PC-9 (cell line): ENCODE data around the gene ZNF385B. TPM values are rescaled to one million over a fixed set of nuclear protein-coding genes. Genes with fewer than 3 reads are reported as not detected.

Experiments used
- BruUV-seq: library from RNA; stranded (reverse); fragments of 400-500 nt; replicated peaks from 2 replicates; lab custom pipeline; 2021; lab: Mats Ljungman, UMichigan
- CTCF ChIA-PET: fragments of 300-600 bp; sonication (Branson Sonifier 250); formaldehyde crosslinking; loops from one replicate; lab custom pipeline; 2022; ENCODE audit warnings: antibody characterized with exemption; lab: Charles Lee
- POLR2A ChIA-PET: fragments of 300-600 bp; sonication (Branson Sonifier 250); formaldehyde crosslinking; loops from one replicate; lab custom pipeline; 2022; ENCODE audit warnings: antibody characterized with exemption; ENCODE audit not compliant: unreplicated experiment; lab: Charles Lee
- DNase-seq, 2 experiments: peaks; one replicate each; pipeline versions ENCODE4 v3.0.0 to v3.0.0-alpha.2; 2015 to 2022; ENCODE audit warnings: mixed read lengths in 1 of 2
- H2AFZ ChIP-seq: fragments of 200-600 bp; sonication (generic); 2 replicates; pipeline ENCODE4 v1.8.1; 2017; ENCODE audit warnings: antibody characterized with exemption
- H3F3A ChIP-seq: fragments of 200-600 bp; sonication (generic); 2 replicates; pipeline ENCODE4 v1.8.1; 2017; ENCODE audit warnings: antibody characterized with exemption, mild to moderate bottlenecking, low read depth; ENCODE audit not compliant: insufficient read depth
- H3K27ac ChIP-seq: fragments of 200-600 bp; sonication (generic); 2 replicates; pipeline ENCODE4 v1.6.1; 2016; ENCODE audit warnings: mixed run types
- H3K27me3 ChIP-seq: fragments of 200-600 bp; sonication (generic); 2 replicates; pipeline ENCODE4 v1.6.1; 2016; ENCODE audit warnings: low read depth, mixed run types; ENCODE audit not compliant: insufficient read depth
- H3K36me3 ChIP-seq: fragments of 200-600 bp; sonication (generic); 2 replicates; pipeline ENCODE4 v1.6.1; 2016; ENCODE audit warnings: low read depth, mixed run types
- H3K4me1 ChIP-seq: fragments of 200-600 bp; sonication (generic); replicated peaks from 2 replicates; pipeline ENCODE4 v1.6.1; 2016; ENCODE audit warnings: mixed run types; ENCODE audit not compliant: insufficient read depth
- H3K4me2 ChIP-seq: fragments of 200-600 bp; sonication (generic); 2 replicates; pipeline ENCODE4 v1.6.1; 2017; ENCODE audit warnings: mixed run types
- H3K4me3 ChIP-seq: fragments of 200-600 bp; sonication (generic); 2 replicates; pipeline ENCODE4 v1.6.1; 2016; ENCODE audit warnings: mixed run types
- H3K79me2 ChIP-seq: fragments of 200-600 bp; sonication (generic); 2 replicates; pipeline ENCODE4 v1.6.1; 2017; ENCODE audit warnings: low read depth, mixed run types
- H3K9me2 ChIP-seq: fragments of 200-600 bp; sonication (generic); 2 replicates; pipeline ENCODE4 v1.8.1; 2017; ENCODE audit warnings: mild to moderate bottlenecking; ENCODE audit not compliant: insufficient read depth
- H3K9me3 ChIP-seq: fragments of 200-600 bp; sonication (generic); 2 replicates; pipeline ENCODE4 v1.8.1; 2016; ENCODE audit warnings: low read depth; ENCODE audit not compliant: insufficient read depth
- H4K20me1 ChIP-seq: fragments of 200-600 bp; sonication (generic); 2 replicates; pipeline ENCODE4 v1.8.1; 2017; ENCODE audit not compliant: insufficient read depth
- CTCF ChIP-seq: fragments of 200-600 bp; sonication (generic); conservative IDR thresholded peaks from 2 replicates; pipeline ENCODE4 v1.6.1; 2017; ENCODE audit warnings: mixed run types, antibody characterized with exemption, mild to moderate bottlenecking, moderate library complexity
- EZH2 ChIP-seq: fragments of 200-600 bp; sonication (generic); IDR thresholded peaks from 2 replicates; pipeline ENCODE4 v1.8.0; 2017; ENCODE audit warnings: antibody characterized with exemption, low read depth
- intact Hi-C: fragments of 100-400 bp; cut with micrococcal nuclease; formaldehyde crosslinking; loops from one replicate; pipeline ENCODE4 v1.10.0; 2022; ENCODE audit not compliant: unreplicated experiment
- total RNA-seq: library from RNA; stranded (reverse); gene quantifications from 2 replicates; pipeline ENCODE4 v1.2.3, GENCODE V29; 2021

Gene ZNF385B
- total RNA-seq, 1 experiment from 2014 or later = 4.1 TPM

- no peaks in the 10 kb centered on the region for H3F3A ChIP-seq
- H3K27ac ChIP-seq = no peak overlapping the region
- no peak overlapping the region for H2AFZ ChIP-seq
- no peak for DNase-seq
- no peaks in the 10 kb centered on the region for H3K4me1 ChIP-seq
- ChIA-PET CTCF (no interaction called here), POLR2A (interaction anchor here (0.7 kb wide), 1 partner anchor 213 kb away, joined by 6 read pairs; no protein-coding TSS in a partner anchor)
- no peaks in the 10 kb centered on the region for H3K27me3 ChIP-seq
- BruUV-seq = no TSS peak
- TF ChIP-seq CTCF (no peak), EZH2 (no peak)
- no peak overlapping the region for H3K4me2 ChIP-seq
- no peak overlapping the region for H3K4me3 ChIP-seq
- intact Hi-C loops = no loop called here
- no peaks in the 10 kb centered on the region for H3K9me3 ChIP-seq
- H3K9me2 ChIP-seq = 0 out of 2 replicates have a peak, but pooled peaks cover 6% of the 10 kb centered on the region
- H3K36me3 ChIP-seq = no peaks in the 10 kb centered on the region
- no peaks in the 10 kb centered on the region for H3K79me2 ChIP-seq
- H4K20me1 ChIP-seq = no peaks in the 10 kb centered on the region
These were observed 205.8 kb downstream of the ZNF385B start for GRCh38 chr2:179655627-179656026.

- Histone ChIP-seq H3K27me3 (no peaks in the 10 kb centered on the region), H3K9me2 (0 out of 2 replicates have a peak, but pooled peaks cover 6% of the 10 kb centered on the region), H2AFZ (no peak overlapping the region), H3K4me2 (no peak overlapping the region), H3K27ac (no peak overlapping the region), H3K79me2 (no peaks in the 10 kb centered on the region), H3F3A (no peaks in the 10 kb centered on the region), H3K36me3 (no peaks in the 10 kb centered on the region), H3K9me3 (no peaks in the 10 kb centered on the region), H3K4me1 (no peaks in the 10 kb centered on the region), H4K20me1 (no peaks in the 10 kb centered on the region), H3K4me3 (no peak overlapping the region)
- intact Hi-C loops = no loop called here
- no peak for DNase-seq
- TF ChIP-seq EZH2 (no peak), CTCF (no peak)
- ChIA-PET CTCF (no interaction called here), POLR2A (no interaction called here)
- no TSS peak for BruUV-seq
These were observed 206.6 kb downstream of the ZNF385B start for GRCh38 chr2:179654806-179655205.

GRCh38 chr2:179652296-179652695 lies 209.1 kb downstream of the ZNF385B start:
- Histone ChIP-seq H3K9me2 (0 out of 2 replicates have a peak, but pooled peaks cover 6% of the 10 kb centered on the region), H3K4me3 (no peak overlapping the region), H3K27me3 (no peaks in the 10 kb centered on the region), H3K9me3 (no peaks in the 10 kb centered on the region), H3K4me1 (no peaks in the 10 kb centered on the region), H2AFZ (no peak overlapping the region), H3K27ac (no peak overlapping the region), H3K4me2 (no peak overlapping the region), H3F3A (no peaks in the 10 kb centered on the region), H3K36me3 (no peaks in the 10 kb centered on the region), H3K79me2 (no peaks in the 10 kb centered on the region), H4K20me1 (no peaks in the 10 kb centered on the region)
- no TSS peak for BruUV-seq
- TF ChIP-seq CTCF (no peak), EZH2 (no peak)
- intact Hi-C loops = no loop called here
- DNase-seq = no peak
- CTCF ChIA-PET = no interaction called here
- POLR2A ChIA-PET = interaction anchor here (0.7 kb wide), 1 partner anchor 345 kb away, joined by 3 read pairs; no protein-coding TSS in a partner anchor
